Stomach (tissue), 9 donors: ENCODE results near the gene MSI2. TPM values are rescaled to one million over a fixed set of nuclear protein-coding genes. Genes with fewer than 3 reads are reported as not detected.

Source experiments
- DNase-seq, 2 donors: peaks; one replicate each; pipeline versions ENCODE4 v3.0.0 to v3.0.0-alpha.2; 2013 to 2019
- H3K27ac ChIP-seq, 5 donors: fragments of 200-600 bp in 4 of 5; sonication (generic) in 4 of 5; one replicate each; pipeline ENCODE4 v1.5.1; 2013 to 2019; ENCODE audit warnings: mild to moderate bottlenecking in 1 of 5, moderate library complexity in 1 of 5
- H3K27me3 ChIP-seq, 3 donors: fragments of 200-600 bp; sonication (generic); one replicate each; pipeline ENCODE4 v1.5.1; 2017 to 2019; ENCODE audit warnings: mixed run types in 1 of 3
- H3K36me3 ChIP-seq, 4 donors: fragments of 200-600 bp; sonication (generic); 1 replicate in 3 of 4; 2 replicates in 1 of 4; pipeline ENCODE4 v1.5.1; 2016 to 2019
- H3K4me1 ChIP-seq, 4 donors: fragments of 200-600 bp; sonication (generic); one replicate each; pipeline ENCODE4 v1.5.1; 2016 to 2019
- H3K4me3 ChIP-seq, 4 donors: fragments of 200-600 bp; sonication (generic) in 3 of 4; one replicate each; pipeline ENCODE4 v1.5.1; 2016 to 2019; ENCODE audit warnings: mild to moderate bottlenecking in 1 of 4
- H3K9me3 ChIP-seq, 4 donors: fragments of 200-600 bp; sonication (generic); one replicate each; pipeline ENCODE4 v1.5.1; 2016 to 2019
- EP300 ChIP-seq: sonication (generic); formaldehyde crosslinking; IDR thresholded peaks from one replicate; pipeline ENCODE4 v1.6.1; 2017; ENCODE audit warnings: antibody characterized with exemption
- POLR2A ChIP-seq, 4 donors: fragments of 450-650 bp; IDR thresholded peaks; one replicate each; pipeline ENCODE4 v1.6.1; 2016; ENCODE audit warnings: antibody characterized with exemption in 4 of 4, control low read depth in 2 of 4, mild to moderate bottlenecking in 1 of 4, moderate library complexity in 1 of 4
- POLR2AphosphoS5 ChIP-seq, 3 donors: sonication (generic); formaldehyde crosslinking; IDR thresholded peaks; one replicate each; pipeline ENCODE4 v1.6.1; 2016; ENCODE audit warnings: antibody characterized with exemption in 3 of 3
- WGBS, 5 donors: extraction: QIAGEN DNeasy Blood & Tissue Kit in 3 of 5; methylation state at CpG; one replicate each; pipeline versions ENCODE4 v1.1.5 to v1.1.7; 2013 to 2018; 5-methylcytosine and 5-hydroxymethylcytosine counted together
- intact Hi-C: fragments of 100-400 bp; cut with DNase I; formaldehyde crosslinking; loops from one replicate; pipeline ENCODE4 v1.15.1; 2023; ENCODE audit warnings: low total_unique reads
- polyA plus RNA-seq, 3 donors: library from polyadenylated mRNA; stranded (reverse); fragments of 200-250 nt; gene quantifications; one replicate each; pipeline ENCODE4 v1.2.3, GENCODE V29; 2013
- total RNA-seq, 5 donors: library from RNA; depleted of rRNA; stranded (reverse); fragments of >200 nt; gene quantifications; one replicate each; pipeline versions ENCODE4 v1.1.0 to v1.2.3, GENCODE V29; 2014 to 2016
- TF ChIP-seq, protein P1 (sequence below), 7 experiments: fragments of 450-650 bp in 4 of 7; fragments of 200-600 bp in 3 of 7; sonication (generic) in 3 of 7; IDR thresholded peaks; one replicate each; pipeline ENCODE4 v1.5.1; 2016 to 2019; ENCODE audit warnings: antibody characterized with exemption in 7 of 7, control low read depth in 2 of 7, mild to moderate bottlenecking in 1 of 7
- donor health status: healthy with polysubstance abuse.
- donor health status: Bipolar disorder and iron deficiency.
- donor health status: healthy.

MSI2 gene
- total and polyA plus RNA-seq, 8 donors = 8.3 to 72.4 (median 22.9) TPM

DNA sequence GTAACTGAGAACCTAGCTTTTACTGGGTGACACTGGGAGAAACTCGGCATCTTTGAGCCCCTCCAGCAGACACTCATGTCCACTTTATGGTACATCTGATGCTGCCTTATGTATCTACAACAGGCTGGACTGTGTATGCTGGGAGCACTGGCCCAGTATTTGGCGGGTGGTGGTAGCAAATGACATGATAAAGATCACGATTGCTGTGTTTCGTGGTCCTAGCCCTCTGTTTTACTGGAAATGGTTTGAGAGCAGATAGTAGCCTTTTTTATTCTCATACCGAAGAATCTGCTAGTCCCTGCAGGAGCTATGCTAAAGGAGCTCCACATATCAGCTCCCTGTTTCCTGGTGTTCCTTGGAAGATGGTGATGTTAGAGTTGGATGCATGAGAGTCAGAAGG, 338.4 kb downstream of the MSI2 start:
- Histone ChIP-seq H3K4me1 (peaks cover 4 to 21% (median 14%) of the 10 kb centered on the region in 4 donors), H3K36me3 (no peaks in the 10 kb centered on the region), H3K4me3 (no peak overlapping the region), H3K27ac (no peak overlapping the region), H3K27me3 (no peaks in the 10 kb centered on the region), H3K9me3 (peaks cover 0 to 12% (median 6%) of the 10 kb centered on the region in 4 donors)
- TF ChIP-seq EP300 (no peak), POLR2A (IDR thresholded peaks at IDR 0.05) (no peak), POLR2AphosphoS5 (IDR thresholded peaks at IDR 0.05) (no peak)
- TF ChIP-seq, protein P1, sequence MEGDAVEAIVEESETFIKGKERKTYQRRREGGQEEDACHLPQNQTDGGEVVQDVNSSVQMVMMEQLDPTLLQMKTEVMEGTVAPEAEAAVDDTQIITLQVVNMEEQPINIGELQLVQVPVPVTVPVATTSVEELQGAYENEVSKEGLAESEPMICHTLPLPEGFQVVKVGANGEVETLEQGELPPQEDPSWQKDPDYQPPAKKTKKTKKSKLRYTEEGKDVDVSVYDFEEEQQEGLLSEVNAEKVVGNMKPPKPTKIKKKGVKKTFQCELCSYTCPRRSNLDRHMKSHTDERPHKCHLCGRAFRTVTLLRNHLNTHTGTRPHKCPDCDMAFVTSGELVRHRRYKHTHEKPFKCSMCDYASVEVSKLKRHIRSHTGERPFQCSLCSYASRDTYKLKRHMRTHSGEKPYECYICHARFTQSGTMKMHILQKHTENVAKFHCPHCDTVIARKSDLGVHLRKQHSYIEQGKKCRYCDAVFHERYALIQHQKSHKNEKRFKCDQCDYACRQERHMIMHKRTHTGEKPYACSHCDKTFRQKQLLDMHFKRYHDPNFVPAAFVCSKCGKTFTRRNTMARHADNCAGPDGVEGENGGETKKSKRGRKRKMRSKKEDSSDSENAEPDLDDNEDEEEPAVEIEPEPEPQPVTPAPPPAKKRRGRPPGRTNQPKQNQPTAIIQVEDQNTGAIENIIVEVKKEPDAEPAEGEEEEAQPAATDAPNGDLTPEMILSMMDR (IDR thresholded peaks at IDR 0.05) = no peak
- DNase-seq = no peak
- WGBS, 5 donors = 96 to 98% (median 97%) methylated on average over 5 of the region's 5 CpGs
- intact Hi-C loops = no loop called here

DNA sequence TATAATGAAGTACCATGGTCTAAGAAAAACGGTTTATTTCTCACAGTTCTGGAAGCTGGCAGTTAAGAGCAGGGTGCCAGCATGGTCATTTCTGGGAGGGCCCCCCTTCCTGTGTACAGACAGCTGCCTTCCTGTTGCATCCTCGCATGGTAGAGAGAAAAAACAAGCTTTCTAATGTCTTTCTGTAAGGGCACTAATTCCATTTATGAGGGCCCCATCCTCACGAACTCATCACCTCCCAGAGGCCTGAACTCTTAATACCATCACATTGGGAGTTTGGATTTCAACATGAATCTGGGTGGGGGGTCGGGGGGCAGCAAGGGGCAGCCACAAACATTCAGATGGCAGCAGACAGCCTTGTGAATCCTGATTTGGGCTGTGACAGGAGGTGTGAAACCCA, 339.1 kb downstream of the MSI2 start:
- WGBS, 5 donors = 91 to 100% (median 94%) methylated on average over 4 of the region's 4 CpGs
- Histone ChIP-seq H3K36me3 (no peaks in the 10 kb centered on the region), H3K4me3 (no peak overlapping the region), H3K27me3 (no peaks in the 10 kb centered on the region), H3K9me3 (peaks cover 0 to 12% (median 6%) of the 10 kb centered on the region in 4 donors), H3K4me1 (peaks cover 4 to 25% (median 14%) of the 10 kb centered on the region in 4 donors), H3K27ac (no peak overlapping the region)
- TF ChIP-seq POLR2A (IDR thresholded peaks at IDR 0.05) (no peak), EP300 (no peak), POLR2AphosphoS5 (IDR thresholded peaks at IDR 0.05) (no peak)
- TF ChIP-seq, protein P1 (IDR thresholded peaks at IDR 0.05) = no peak
- intact Hi-C loops = no loop called here
- DNase-seq = no peak

DNA sequence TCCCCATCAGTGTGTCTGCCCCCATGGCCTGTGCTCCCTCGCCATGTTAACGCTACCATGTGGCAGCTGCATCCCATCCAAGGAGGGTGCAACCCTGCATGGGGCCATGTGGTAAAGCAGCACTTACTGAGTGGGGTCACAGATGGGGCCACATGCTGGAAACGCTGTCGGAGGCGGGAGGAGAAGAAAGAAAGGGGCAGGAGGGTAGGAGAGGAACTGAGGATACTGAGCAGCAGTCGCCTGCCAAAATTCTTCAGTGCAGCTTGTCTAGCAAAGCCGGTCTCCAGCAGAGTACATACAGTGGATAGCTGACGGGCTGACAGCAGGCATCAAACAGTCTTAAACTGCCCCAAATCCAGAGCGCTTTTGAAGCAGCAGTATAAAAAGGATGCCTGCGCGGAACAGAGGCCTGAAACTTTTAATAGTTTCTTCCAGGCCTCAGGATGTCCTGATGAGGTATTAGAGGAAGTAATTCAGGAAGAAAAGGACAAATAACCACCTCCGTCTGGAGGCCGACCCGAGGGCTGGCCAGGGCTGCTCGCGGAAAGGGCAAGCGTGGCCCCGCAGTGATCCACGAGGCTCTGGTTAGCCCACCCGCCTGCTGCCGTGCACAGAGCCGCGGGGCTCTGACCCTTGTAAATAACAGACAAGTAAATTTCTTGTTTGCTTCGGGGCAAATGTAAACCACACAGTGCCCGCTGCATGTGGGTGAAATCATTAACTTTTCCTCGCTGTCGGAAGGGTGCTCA, 339.8 kb downstream of the MSI2 start:
- intact Hi-C loops = no loop called here
- H3K27me3 ChIP-seq = no peaks in the 10 kb centered on the region
- peaks cover 0 to 12% (median 6%) of the 10 kb centered on the region in 4 donors for H3K9me3 ChIP-seq
- no peak overlapping the region for H3K27ac ChIP-seq
- TF ChIP-seq EP300 (no peak), POLR2A (IDR thresholded peaks at IDR 0.05) (no peak), POLR2AphosphoS5 (IDR thresholded peaks at IDR 0.05) (no peak)
- TF ChIP-seq, protein P1 (IDR thresholded peaks at IDR 0.05) = no peak
- peaks cover 4 to 25% (median 14%) of the 10 kb centered on the region in 4 donors for H3K4me1 ChIP-seq
- H3K4me3 ChIP-seq = no peak overlapping the region
- WGBS, 5 donors = 76 to 87% (median 78%) methylated on average over 27 of the region's 27 CpGs
- DNase-seq = no peak
- H3K36me3 ChIP-seq = no peaks in the 10 kb centered on the region

DNA sequence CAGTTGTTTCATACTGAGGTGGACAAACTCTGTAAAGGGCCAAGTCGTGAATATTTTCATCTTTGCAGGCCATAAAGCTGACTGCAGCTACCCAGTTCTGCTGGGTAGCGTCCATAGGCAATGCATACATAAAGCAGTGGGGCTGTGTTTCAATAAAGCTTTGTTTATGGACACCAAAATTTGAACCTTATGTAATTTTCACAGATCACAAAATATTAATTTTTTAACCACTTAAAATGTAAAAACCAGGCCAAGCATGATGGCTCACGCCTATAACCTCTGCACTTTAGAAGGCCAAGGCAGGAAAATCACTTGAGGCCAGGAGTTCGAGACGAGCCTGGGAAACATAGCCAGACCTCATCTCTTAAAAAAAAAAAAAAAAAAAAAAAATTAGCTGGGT, 340.8 kb downstream of the MSI2 start:
- Histone ChIP-seq H3K4me1 (peaks cover 4 to 25% (median 14%) of the 10 kb centered on the region in 4 donors), H3K9me3 (peaks cover 0 to 12% (median 6%) of the 10 kb centered on the region in 4 donors), H3K36me3 (no peaks in the 10 kb centered on the region), H3K4me3 (no peak overlapping the region), H3K27ac (peak overlapping the region in 1 of 5 donors; percentile 32), H3K27me3 (no peaks in the 10 kb centered on the region)
- no peak for DNase-seq
- TF ChIP-seq, protein P1 (IDR thresholded peaks at IDR 0.05) = no peak
- TF ChIP-seq POLR2A (IDR thresholded peaks at IDR 0.05) = no peak
- no peak for TF ChIP-seq POLR2AphosphoS5 (IDR thresholded peaks at IDR 0.05)
- no peak for TF ChIP-seq EP300
- intact Hi-C loops = no loop called here
- WGBS, 5 donors = 78 to 95% (median 92%) methylated on average over 5 of the region's 5 CpGs
